Heart right ventricle (tissue), 16 donors: Measurements from ENCODE around the gene SLMAP. TPM values are rescaled to one million over a fixed set of nuclear protein-coding genes. Genes with fewer than 3 reads are reported as not detected.

Experiments used
- ATAC-seq, 8 donors: fragments of 200-7000 bp; cut with Tn5 transposase; one replicate each; pipeline ENCODE4 v1.9.1; 2020; ENCODE audit warnings: mild to moderate bottlenecking in 8 of 8, moderate library complexity in 8 of 8, moderate number of reproducible peaks in 1 of 8
- DNase-seq, 2 donors: peaks; one replicate each; pipeline ENCODE4 v3.0.0-alpha.2; 2020
- H3K27ac ChIP-seq, 10 donors: fragments of 200-600 bp; sonication (generic) in 2 of 10; one replicate each; pipeline versions ENCODE4 v1.5.0 to v1.8.0; 2020 to 2022; ENCODE audit warnings: mild to moderate bottlenecking in 3 of 10
- H3K27me3 ChIP-seq, 7 donors: fragments of 200-600 bp; one replicate each; pipeline ENCODE4 v1.8.0; 2021 to 2022; ENCODE audit warnings: mild to moderate bottlenecking in 2 of 7
- H3K36me3 ChIP-seq, 9 donors: fragments of 200-600 bp; sonication (generic) in 1 of 9; one replicate each; pipeline versions ENCODE4 v1.5.0 to v1.8.0; 2020 to 2022; ENCODE audit warnings: mild to moderate bottlenecking in 2 of 9
- H3K4me1 ChIP-seq, 9 donors: fragments of 200-600 bp; sonication (generic) in 1 of 9; one replicate each; pipeline versions ENCODE4 v1.5.0 to v1.8.0; 2020 to 2022; ENCODE audit warnings: mild to moderate bottlenecking in 4 of 9
- H3K4me3 ChIP-seq, 10 donors: fragments of 200-600 bp; sonication (generic) in 2 of 10; one replicate each; pipeline versions ENCODE4 v1.5.0 to v1.8.0; 2020 to 2022; ENCODE audit warnings: mild to moderate bottlenecking in 7 of 10, moderate library complexity in 2 of 10
- H3K9me3 ChIP-seq, 11 donors: fragments of 200-600 bp in 10 of 11; sonication (generic) in 2 of 11; one replicate each; pipeline versions ENCODE4 v1.5.0 to v1.8.0; 2013 to 2022; ENCODE audit warnings: mild to moderate bottlenecking in 2 of 11, control low read depth in 1 of 11, moderate library complexity in 1 of 11
- CTCF ChIP-seq, 9 donors: fragments of 200-600 bp; sonication (generic) in 2 of 9; IDR thresholded peaks; one replicate each; pipeline versions ENCODE4 v1.5.0 to v1.8.0; 2021 to 2022; ENCODE audit warnings: antibody characterized with exemption in 9 of 9, mild to moderate bottlenecking in 5 of 9, moderate library complexity in 1 of 9
- WGBS, 2 donors: extraction: QIAGEN DNeasy Blood & Tissue Kit; methylation state at CpG; one replicate each; pipeline ENCODE4 v1.1.7; 2013; ENCODE audit warnings: inconsistent platforms in 1 of 2; 5-methylcytosine and 5-hydroxymethylcytosine counted together
- intact Hi-C, 10 donors: fragments of 100-400 bp; cut with DNase I; formaldehyde crosslinking; loops; one replicate each; pipeline versions ENCODE4 v1.11.1 to v1.14.2; 2022
- polyA plus RNA-seq, 2 donors: library from polyadenylated mRNA; stranded (reverse); fragments of 200-250 nt; gene quantifications; one replicate each; pipeline ENCODE4 v1.2.3, GENCODE V29; 2013
- total RNA-seq, 10 donors: library from RNA; stranded (reverse); fragmentation: NEBNext Ultra II Directional in 3 of 10; extraction: Animal tissue kit (Norgen Biotek cat#: 25700) in 3 of 10; gene quantifications; one replicate each; pipeline versions ENCODE4 v1.2.1 to v1.2.4, GENCODE V29; 2021 to 2023
- donor health status: Arrhythmogenic right ventricular cardiomyopathy.
- donor health status: ischemic (EF 13 %, LVEDD 7.1; RV severe dilation, severe dysfunction).
- donor health status: healthy with polysubstance abuse.
- donor health status: DM: no; HTN: yes; CAD: no.
- donor health status: DM: no; HTN: no; CAD: no.
- donor health status: ischemic (EF 25% LVEDD 6.9; RV normal size, moderate dysfunction).
- donor health status: ischemic (EF 25% LVEDD 5.7; RV mildly dilated, moderate dysfunction).
- donor health status: healthy.
- donor health status: DM: yes; HTN: yes; CAD: no.
- donor health status: Ischemic cardiomyopathy.
- donor health status: ischemic (EF 35%, LVEDD 5.7; RV mildly dilated, moderate dysfunction).
- donor health status: nonischemic (EF 11% LVEDD 7.7; RV severe dilation, severe dysfunction).
- donor health status: DM: yes; HTN: yes; CAD: no.
- donor health status: PGD.
- donor health status: ischemic (EF 29% LVEDD 5.4; RV normal size, mild dysfunction).
- donor health status: nonischemic (EF 23%, LVEDD 6.1; RV moderate dilation, normal function).

The SLMAP gene
- total and polyA plus RNA-seq, 12 donors = 65.8 to 724 (median 341) TPM

- intact Hi-C loops = no loop called here
- peaks cover 0 to 36% (median 8%) of the 10 kb centered on the region in 9 donors for H3K4me1 ChIP-seq
- WGBS, 2 donors = 57 to 66% methylated on average over 5 of the region's 5 CpGs
- TF ChIP-seq CTCF (IDR thresholded peaks at IDR 0.05) = no peak
- no peak overlapping the region for H3K4me3 ChIP-seq
- H3K36me3 ChIP-seq = peaks cover 0 to 97% (median 49%) of the 10 kb centered on the region in 9 donors
- DNase-seq (no peak), ATAC-seq (peak in 4 of 8 donors; percentile 51 to 82 (median 64))
- H3K27ac ChIP-seq = peak overlapping the region in 1 of 10 donors; percentile 2
- H3K9me3 ChIP-seq = no peaks in the 10 kb centered on the region
- no peaks in the 10 kb centered on the region for H3K27me3 ChIP-seq
Measured at GRCh38 chr3:57927166-57927565, 171.1 kb downstream of the SLMAP start.

- DNase-seq = no peak
- intact Hi-C loops = no loop called here
- no peaks in the 10 kb centered on the region for H3K27me3 ChIP-seq
- peaks cover 0 to 99% (median 44%) of the 10 kb centered on the region in 9 donors for H3K36me3 ChIP-seq
- H3K9me3 ChIP-seq = no peaks in the 10 kb centered on the region
- no peak overlapping the region for H3K27ac ChIP-seq
- 89 to 90% methylated on average over 3 of the region's 3 CpGs for WGBS, 2 donors
- no peak for ATAC-seq
- peaks cover 0 to 30% (median 8%) of the 10 kb centered on the region in 9 donors for H3K4me1 ChIP-seq
- no peak for TF ChIP-seq CTCF (IDR thresholded peaks at IDR 0.05)
- no peak overlapping the region for H3K4me3 ChIP-seq
Measured at GRCh38 chr3:57927916-57928315, 171.8 kb downstream of the SLMAP start.

GRCh38 chr3:57928511-57928910 is 172.4 kb downstream of the SLMAP start:
- 90 to 95% methylated on average over 2 of the region's 2 CpGs for WGBS, 2 donors
- Histone ChIP-seq H3K4me3 (no peak overlapping the region), H3K4me1 (peaks cover 0 to 30% (median 8%) of the 10 kb centered on the region in 9 donors), H3K27ac (no peak overlapping the region), H3K36me3 (peaks cover 0 to 94% (median 38%) of the 10 kb centered on the region in 9 donors), H3K9me3 (no peaks in the 10 kb centered on the region), H3K27me3 (no peaks in the 10 kb centered on the region)
- ATAC-seq (no peak), DNase-seq (no peak)
- no peak for TF ChIP-seq CTCF (IDR thresholded peaks at IDR 0.05)
- intact Hi-C loops = no loop called here

GRCh38 chr3:57929988-57930387 is 173.9 kb downstream of the SLMAP start:
- 88 to 90% methylated on average over 2 of the region's 2 CpGs for WGBS, 2 donors
- no peak for ATAC-seq
- H3K4me3 ChIP-seq = no peak overlapping the region
- intact Hi-C loops = no loop called here
- peaks cover 0 to 92% (median 35%) of the 10 kb centered on the region in 9 donors for H3K36me3 ChIP-seq
- no peak for DNase-seq
- TF ChIP-seq CTCF (IDR thresholded peaks at IDR 0.05) = no peak
- no peaks in the 10 kb centered on the region for H3K27me3 ChIP-seq
- H3K27ac ChIP-seq = no peak overlapping the region
- no peaks in the 10 kb centered on the region for H3K9me3 ChIP-seq
- peaks cover 0 to 32% (median 8%) of the 10 kb centered on the region in 9 donors for H3K4me1 ChIP-seq
